Thyroid gland (tissue), 4 donors: ENCODE data around the gene PGBD5.

Experiments
- CTCF ChIP-seq, 6 experiments: fragments of 200-600 bp in 3 of 6; fragments of 450-650 bp in 3 of 6; sonication (generic) in 3 of 6; IDR thresholded peaks; one replicate each; pipeline ENCODE4 v1.5.1; 2016 to 2019; ENCODE audit warnings: antibody characterized with exemption in 6 of 6, mild to moderate bottlenecking in 2 of 6, inconsistent platforms in 1 of 6, moderate library complexity in 1 of 6
- POLR2A ChIP-seq, 2 donors: fragments of 450-650 bp; IDR thresholded peaks; one replicate each; pipeline ENCODE4 v1.6.1; 2017; ENCODE audit warnings: antibody characterized with exemption in 2 of 2, mild to moderate bottlenecking in 2 of 2, moderate library complexity in 1 of 2

GRCh38 chr1:230385158-230385450 is 41.0 kb downstream of the PGBD5 start:
- TF ChIP-seq CTCF (IDR thresholded peaks at IDR 0.05) (no peak), POLR2A (IDR thresholded peaks at IDR 0.05) (no peak)
